IPS DF 6.9 (cell line): ENCODE results near the gene ZNF821.
"Not testable (repeated sequence)": the region's sequence is repeated elsewhere in the genome, so short reads cannot be mapped to it uniquely, and the experiment has no call there.

ENCODE experiments used
- DNase-seq: peaks from one replicate; pipeline ENCODE4 v3.0.0-alpha.2; 2013; ENCODE audit warnings: low read depth, low spot score
- H3K27ac ChIP-seq: one replicate; pipeline ENCODE4 v1.5.1; 2013; ENCODE audit warnings: low read length, control low read depth
- H3K27me3 ChIP-seq: 2 replicates; pipeline ENCODE4 v1.6.1; 2013; ENCODE audit warnings: mild to moderate bottlenecking, low read length; ENCODE audit not compliant: control insufficient read depth, insufficient read depth
- H3K36me3 ChIP-seq: 2 replicates; pipeline ENCODE4 v1.6.1; 2013; ENCODE audit warnings: low read length; ENCODE audit not compliant: control insufficient read depth, insufficient read depth
- H3K4me1 ChIP-seq: 2 replicates; pipeline ENCODE4 v1.6.1; 2013; ENCODE audit warnings: low read length; ENCODE audit not compliant: control insufficient read depth, insufficient read depth
- H3K4me3 ChIP-seq: 2 replicates; pipeline ENCODE4 v1.5.1; 2013; ENCODE audit warnings: mild to moderate bottlenecking, low read length
- H3K9me3 ChIP-seq: 2 replicates; pipeline ENCODE4 v1.6.1; 2013; ENCODE audit warnings: low read length, inconsistent platforms; ENCODE audit not compliant: control insufficient read depth, insufficient read depth
- WGBS: extraction: QIAGEN DNeasy Blood & Tissue Kit; methylation state at CpG from one replicate; pipeline ENCODE4 v1.1.7; 2013; ENCODE audit warnings: mixed read lengths, missing lambda C conversion rate; ENCODE audit not compliant: insufficient read length, insufficient coverage; 5-methylcytosine and 5-hydroxymethylcytosine counted together

Gene ZNF821

GRCh38 chr16:71920658-71921057 lies 36.7 kb upstream of the ZNF821 start:
- Histone ChIP-seq H3K4me3 (no peak overlapping the region), H3K27me3 (no peaks in the 10 kb centered on the region), H3K36me3 (peaks cover 54% of the 10 kb centered on the region), H3K27ac (no peak overlapping the region), H3K4me1 (no peaks in the 10 kb centered on the region), H3K9me3 (no peaks in the 10 kb centered on the region)
- no CpG with 5 or more reads among the region's 2 CpGs for WGBS
- DNase-seq = no peak

- H3K4me3 ChIP-seq = no peak overlapping the region
- H3K9me3 ChIP-seq = no peaks in the 10 kb centered on the region
- DNase-seq = no peak
- peaks cover 46% of the 10 kb centered on the region for H3K36me3 ChIP-seq
- no peak overlapping the region for H3K27ac ChIP-seq
- no peaks in the 10 kb centered on the region for H3K4me1 ChIP-seq
- no CpG with 5 or more reads among the region's 3 CpGs for WGBS
- no peaks in the 10 kb centered on the region for H3K27me3 ChIP-seq
Measured at GRCh38 chr16:71919035-71919434, 35.1 kb upstream of the ZNF821 start.

GRCh38 chr16:71917900-71918299 lies 33.9 kb upstream of the ZNF821 start:
- Histone ChIP-seq H3K9me3 (no peaks in the 10 kb centered on the region), H3K4me1 (no peaks in the 10 kb centered on the region), H3K36me3 (peaks cover 36% of the 10 kb centered on the region), H3K27me3 (no peaks in the 10 kb centered on the region), H3K27ac (no peak overlapping the region), H3K4me3 (no peak overlapping the region)
- WGBS = no CpG with 5 or more reads among the region's 6 CpGs
- DNase-seq = no peak

- no peak for DNase-seq
- Histone ChIP-seq H3K9me3 (no peaks in the 10 kb centered on the region), H3K4me1 (no peaks in the 10 kb centered on the region), H3K27me3 (no peaks in the 10 kb centered on the region), H3K27ac (no peak overlapping the region), H3K36me3 (peaks cover 26% of the 10 kb centered on the region), H3K4me3 (no peak overlapping the region)
- no CpG with 5 or more reads among the region's 11 CpGs for WGBS
Measured at GRCh38 chr16:71916397-71916920, 32.5 kb upstream of the ZNF821 start.

GRCh38 chr16:71915350-71915749 lies 31.4 kb upstream of the ZNF821 start:
- Histone ChIP-seq H3K4me1 (no peaks in the 10 kb centered on the region), H3K9me3 (no peaks in the 10 kb centered on the region), H3K27me3 (no peaks in the 10 kb centered on the region), H3K4me3 (no peak overlapping the region), H3K36me3 (peaks cover 15% of the 10 kb centered on the region), H3K27ac (no peak overlapping the region)
- DNase-seq = no peak
- no CpG with 5 or more reads among the region's 2 CpGs for WGBS

- Histone ChIP-seq H3K27ac (no peak overlapping the region), H3K4me3 (no peak overlapping the region), H3K9me3 (no peaks in the 10 kb centered on the region), H3K4me1 (peaks cover 1% of the 10 kb centered on the region; the same call in 1 of the 2 replicates), H3K36me3 (peaks cover 15% of the 10 kb centered on the region), H3K27me3 (no peaks in the 10 kb centered on the region)
- no peak for DNase-seq
- no CpG with 5 or more reads among the region's 2 CpGs for WGBS
Measured at GRCh38 chr16:71914802-71915201, 30.8 kb upstream of the ZNF821 start.

- H3K27ac ChIP-seq = no peak overlapping the region
- H3K4me1 ChIP-seq = peaks cover 1% of the 10 kb centered on the region; the same call in 1 of the 2 replicates
- WGBS = no CpG with 5 or more reads among the region's 6 CpGs
Measured at GRCh38 chr16:71912534-71913275, 28.7 kb upstream of the ZNF821 start.

GRCh38 chr16:71911121-71911520 lies 27.1 kb upstream of the ZNF821 start:
- no peaks in the 10 kb centered on the region for H3K27me3 ChIP-seq
- H3K27ac ChIP-seq = no peak overlapping the region
- no peaks in the 10 kb centered on the region for H3K9me3 ChIP-seq
- peaks cover 1% of the 10 kb centered on the region; the same call in 1 of the 2 replicates for H3K4me1 ChIP-seq
- no peak for DNase-seq
- peaks cover 2% of the 10 kb centered on the region; the same call in 1 of the 2 replicates for H3K36me3 ChIP-seq
- WGBS = no CpG with 5 or more reads among the region's 7 CpGs
- H3K4me3 ChIP-seq = no peak overlapping the region

More at GRCh38 chr16:71912534-71913275, 28.7 kb upstream of the ZNF821 start:
- DNase-seq = no peak
- Histone ChIP-seq H3K36me3 (peaks cover 7% of the 10 kb centered on the region; the same call in 1 of the 2 replicates), H3K27me3 (no peaks in the 10 kb centered on the region), H3K4me3 (no peak overlapping the region), H3K9me3 (no peaks in the 10 kb centered on the region)

- no CpG with 5 or more reads among the region's 6 CpGs for WGBS
- H3K27ac ChIP-seq, H3K9me3 ChIP-seq, DNase-seq, H3K4me1 ChIP-seq, H3K27me3 ChIP-seq, H3K4me3 ChIP-seq, H3K36me3 ChIP-seq: not testable (repeated sequence)
Measured at GRCh38 chr16:71905765-71906164, 21.8 kb upstream of the ZNF821 start.

GRCh38 chr16:71904239-71904638 lies 20.3 kb upstream of the ZNF821 start:
- no peak overlapping the region for H3K4me3 ChIP-seq
- WGBS = no CpG with 5 or more reads among the region's 9 CpGs

GRCh38 chr16:71903608-71904007 lies 19.6 kb upstream of the ZNF821 start:
- no CpG with 5 or more reads among the region's 2 CpGs for WGBS
- no peak for DNase-seq

More at GRCh38 chr16:71904239-71904638, 20.3 kb upstream of the ZNF821 start:
- no peaks in the 10 kb centered on the region for H3K9me3 ChIP-seq
- no peak overlapping the region for H3K27ac ChIP-seq
- H3K36me3 ChIP-seq = no peaks in the 10 kb centered on the region
- no peaks in the 10 kb centered on the region for H3K27me3 ChIP-seq
- no peak for DNase-seq
- H3K4me1 ChIP-seq = no peaks in the 10 kb centered on the region

More at GRCh38 chr16:71903608-71904007, 19.6 kb upstream of the ZNF821 start:
- Histone ChIP-seq H3K27me3 (no peaks in the 10 kb centered on the region), H3K4me1 (no peaks in the 10 kb centered on the region), H3K36me3 (no peaks in the 10 kb centered on the region), H3K27ac (no peak overlapping the region), H3K4me3 (no peak overlapping the region), H3K9me3 (no peaks in the 10 kb centered on the region)
